Urinary bladder (tissue), 4 donors: ENCODE data around the gene ITPKB. TPM values are rescaled to one million over a fixed set of nuclear protein-coding genes. Genes with fewer than 3 reads are reported as not detected.
"Not testable (repeated sequence)": the region's sequence is repeated elsewhere in the genome, so short reads cannot be mapped to it uniquely, and the experiment has no call there.

Experiments
- DNase-seq: peaks from one replicate; pipeline ENCODE4 v3.0.0-alpha.2; 2015; ENCODE audit errors: extremely low spot score
- H3K27ac ChIP-seq: one replicate; pipeline ENCODE4 v1.5.1; 2013; ENCODE audit warnings: low read depth, mild to moderate bottlenecking, moderate library complexity
- H3K36me3 ChIP-seq: one replicate; pipeline ENCODE4 v1.6.1; 2013; ENCODE audit warnings: mild to moderate bottlenecking, moderate library complexity; ENCODE audit not compliant: insufficient read depth
- H3K4me1 ChIP-seq: one replicate; pipeline ENCODE4 v1.6.1; 2013; ENCODE audit warnings: mild to moderate bottlenecking, moderate library complexity; ENCODE audit not compliant: insufficient read depth
- H3K4me3 ChIP-seq: one replicate; pipeline ENCODE4 v1.5.1; 2013; ENCODE audit warnings: low read depth, low read length
- WGBS: extraction: QIAGEN DNeasy Blood & Tissue Kit; methylation state at CpG from one replicate; pipeline ENCODE4 v1.1.7; 2013; 5-methylcytosine and 5-hydroxymethylcytosine counted together
- polyA plus RNA-seq: library from polyadenylated mRNA; stranded (reverse); fragments of 200-250 nt; gene quantifications from one replicate; pipeline ENCODE4 v1.2.3, GENCODE V29; 2013
- total RNA-seq: library from RNA; depleted of rRNA; stranded (reverse); fragments of >200 nt; gene quantifications from one replicate; pipeline ENCODE4 v1.2.3, GENCODE V29; 2014
- donor health status: healthy with polysubstance abuse.
- donor health status: healthy.

Gene ITPKB
- total and polyA plus RNA-seq, 2 donors, result 21.6 to 62.3 TPM

DNA sequence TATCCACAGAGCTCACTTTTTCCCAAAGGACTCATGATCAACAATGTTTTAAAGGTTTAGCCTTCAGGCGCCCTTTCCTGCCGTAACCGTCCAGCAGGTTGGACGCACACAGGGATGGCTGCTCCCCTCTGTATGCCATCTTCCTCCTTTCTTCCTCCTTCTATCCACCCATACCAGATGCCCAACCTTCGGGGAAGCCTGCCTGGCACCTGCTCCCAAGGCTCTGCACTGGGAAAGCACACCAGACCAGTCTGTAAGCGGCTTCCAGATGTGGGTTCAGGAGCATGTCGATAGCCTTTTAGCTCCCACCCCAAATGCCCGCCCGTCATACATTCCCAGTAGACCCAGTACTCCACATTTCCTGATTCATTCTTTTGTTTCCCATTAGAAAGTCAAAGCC lies 137.6 kb downstream of the ITPKB start:
- H3K27ac ChIP-seq, result no peak overlapping the region
- WGBS, result 97% methylated on average over 9 of the region's 9 CpGs
- no peaks in the 10 kb centered on the region for H3K4me1 ChIP-seq
- H3K36me3 ChIP-seq, result no peaks in the 10 kb centered on the region
- DNase-seq, result no peak
- H3K4me3 ChIP-seq, result no peak overlapping the region

DNA sequence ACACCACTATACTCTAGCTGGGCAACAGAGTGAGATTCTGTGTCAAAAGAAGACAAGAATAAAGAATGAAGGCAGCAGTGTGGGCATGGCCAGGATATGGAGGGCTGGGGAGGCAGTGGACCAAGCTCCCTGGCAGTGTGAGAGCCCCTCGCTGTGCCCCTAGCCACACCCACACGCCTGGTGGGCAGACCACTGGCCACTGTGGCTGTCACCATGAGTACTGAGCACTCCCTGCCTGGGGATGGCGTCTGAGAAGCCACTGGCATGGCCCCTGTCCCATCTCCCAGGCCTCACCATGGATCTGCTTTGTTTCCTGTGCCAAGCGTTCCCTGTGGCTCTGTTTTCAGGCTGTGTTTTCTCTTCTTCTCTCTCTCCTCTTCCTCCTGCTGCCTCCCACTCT lies 138.8 kb downstream of the ITPKB start:
- no peaks in the 10 kb centered on the region for H3K4me1 ChIP-seq
- H3K4me3 ChIP-seq, result no peak overlapping the region
- DNase-seq, result no peak
- H3K27ac ChIP-seq, result no peak overlapping the region
- H3K36me3 ChIP-seq, result no peaks in the 10 kb centered on the region
- WGBS, result 94% methylated on average over 4 of the region's 4 CpGs

DNA sequence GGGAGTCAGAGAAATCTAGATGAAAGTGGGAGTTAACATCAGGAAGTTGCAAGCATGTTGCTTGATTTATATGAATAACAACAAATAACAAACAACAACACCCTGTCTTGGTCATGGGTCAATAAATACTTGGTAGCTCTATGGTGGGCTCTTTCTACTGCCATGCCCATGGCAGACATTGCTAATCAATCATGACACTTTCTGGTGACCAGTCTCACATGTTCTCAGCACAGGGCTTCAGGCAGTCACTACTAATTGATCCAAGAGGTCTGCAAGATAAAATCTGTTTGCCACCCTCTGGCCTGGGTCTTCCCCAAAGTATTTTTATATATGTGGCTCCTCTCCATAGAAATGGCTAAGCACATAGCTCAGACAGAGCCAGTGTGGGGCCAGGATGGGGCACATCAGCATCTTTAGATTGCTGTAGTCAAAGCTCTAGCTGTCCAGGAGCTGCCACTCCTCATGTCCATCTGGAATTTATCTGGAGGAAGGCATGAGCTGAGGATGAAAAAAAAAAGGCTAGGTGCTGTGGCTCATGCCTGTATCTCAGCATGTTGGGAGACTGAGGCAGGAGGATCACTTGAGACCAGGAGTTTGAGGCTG lies 139.3 kb downstream of the ITPKB start:
- Histone ChIP-seq H3K36me3 (no peaks in the 10 kb centered on the region), H3K4me3 (no peak overlapping the region), H3K27ac (no peak overlapping the region), H3K4me1 (no peaks in the 10 kb centered on the region)
- no peak for DNase-seq

DNA sequence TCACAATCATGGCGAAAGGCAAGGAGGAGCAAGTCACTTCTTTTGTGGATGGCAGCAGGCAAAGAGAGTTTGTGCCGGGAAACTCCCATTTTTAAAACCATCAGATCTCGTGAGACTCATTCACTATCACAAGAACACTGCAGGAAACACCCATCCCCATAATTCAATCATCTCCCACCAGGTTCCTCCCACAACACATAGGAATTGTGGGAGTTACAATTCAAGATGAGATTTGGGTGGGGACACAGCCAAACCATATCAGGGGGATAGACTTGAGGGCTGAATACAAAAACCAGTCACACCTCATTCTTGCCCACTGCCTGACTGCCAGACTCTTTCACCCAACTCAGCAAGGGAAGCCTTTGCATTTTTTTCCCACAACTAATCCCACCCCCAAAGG lies 140.1 kb downstream of the ITPKB start:
- DNase-seq, H3K36me3 ChIP-seq, H3K4me1 ChIP-seq, H3K27ac ChIP-seq, H3K4me3 ChIP-seq: not testable (repeated sequence)
- 87% methylated on average over 3 of the region's 3 CpGs for WGBS

DNA sequence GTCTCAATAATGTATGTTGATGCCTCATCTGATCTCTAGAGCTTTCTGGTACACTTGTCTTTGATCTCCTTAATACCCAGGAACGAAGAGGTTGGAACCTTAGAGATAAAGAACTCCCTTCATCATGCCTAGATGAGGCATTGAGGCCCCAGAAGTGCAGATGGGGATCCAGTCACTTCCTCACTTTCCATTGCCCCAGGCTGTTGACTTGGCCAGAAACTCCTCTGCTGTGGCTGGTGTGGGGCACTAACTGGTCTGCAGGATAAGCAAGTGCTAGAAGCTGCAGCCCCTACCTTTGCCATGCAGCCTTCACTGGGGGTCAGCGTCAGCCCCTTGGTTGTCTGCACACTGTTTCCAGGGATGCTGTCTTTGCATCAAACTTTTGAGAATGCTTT lies 140.6 kb downstream of the ITPKB start:
- Histone ChIP-seq H3K36me3 (no peaks in the 10 kb centered on the region), H3K27ac (no peak overlapping the region), H3K4me3 (no peak overlapping the region), H3K4me1 (no peaks in the 10 kb centered on the region)
- WGBS, result 85% methylated on average over 2 of the region's 2 CpGs
- no peak for DNase-seq

DNA sequence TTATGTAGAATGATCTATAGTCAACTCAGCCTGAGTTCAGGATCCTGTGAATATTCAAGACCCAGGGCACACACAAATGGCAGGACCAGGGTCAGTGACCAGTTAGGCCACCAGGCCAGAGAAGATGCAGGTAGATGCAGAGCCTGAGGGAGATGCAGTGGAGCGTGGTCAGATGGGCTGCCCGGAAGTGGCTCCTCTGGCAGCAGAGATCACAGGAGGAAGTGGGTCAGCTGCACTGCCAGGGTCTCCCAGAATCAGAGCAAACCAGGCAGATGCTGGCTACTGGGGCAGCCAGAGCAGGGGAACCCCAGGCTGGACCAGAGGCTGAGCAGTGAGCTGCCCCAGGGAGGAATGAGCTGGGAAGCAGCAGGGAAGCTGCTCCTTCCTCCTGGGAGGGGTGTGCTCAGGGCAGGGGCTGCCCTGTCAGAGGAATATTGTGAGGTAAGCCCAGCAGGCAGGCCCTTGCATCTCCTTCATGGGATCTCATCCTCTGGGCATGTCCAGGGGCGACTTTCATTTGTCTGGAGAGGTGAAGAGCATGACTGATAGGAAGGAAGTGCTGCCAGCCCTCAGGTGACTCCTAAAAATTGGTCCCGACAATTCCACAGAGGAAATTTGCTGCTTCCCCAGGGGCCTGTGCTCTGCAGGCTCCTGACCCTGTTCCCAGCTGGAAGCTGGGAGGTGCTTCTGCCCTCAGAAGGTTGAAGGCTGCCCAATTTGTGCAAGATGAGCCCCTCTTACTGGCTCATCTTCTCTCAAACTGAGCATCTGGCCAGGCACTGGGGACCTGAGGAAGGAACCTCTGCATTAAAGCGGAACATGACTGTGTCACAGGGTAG lies 141.2 kb downstream of the ITPKB start:
- Histone ChIP-seq H3K4me3 (no peak overlapping the region), H3K4me1 (no peaks in the 10 kb centered on the region), H3K36me3 (no peaks in the 10 kb centered on the region), H3K27ac (no peak overlapping the region)
- WGBS, result 87% methylated on average over 5 of the region's 5 CpGs
- DNase-seq, result no peak

DNA sequence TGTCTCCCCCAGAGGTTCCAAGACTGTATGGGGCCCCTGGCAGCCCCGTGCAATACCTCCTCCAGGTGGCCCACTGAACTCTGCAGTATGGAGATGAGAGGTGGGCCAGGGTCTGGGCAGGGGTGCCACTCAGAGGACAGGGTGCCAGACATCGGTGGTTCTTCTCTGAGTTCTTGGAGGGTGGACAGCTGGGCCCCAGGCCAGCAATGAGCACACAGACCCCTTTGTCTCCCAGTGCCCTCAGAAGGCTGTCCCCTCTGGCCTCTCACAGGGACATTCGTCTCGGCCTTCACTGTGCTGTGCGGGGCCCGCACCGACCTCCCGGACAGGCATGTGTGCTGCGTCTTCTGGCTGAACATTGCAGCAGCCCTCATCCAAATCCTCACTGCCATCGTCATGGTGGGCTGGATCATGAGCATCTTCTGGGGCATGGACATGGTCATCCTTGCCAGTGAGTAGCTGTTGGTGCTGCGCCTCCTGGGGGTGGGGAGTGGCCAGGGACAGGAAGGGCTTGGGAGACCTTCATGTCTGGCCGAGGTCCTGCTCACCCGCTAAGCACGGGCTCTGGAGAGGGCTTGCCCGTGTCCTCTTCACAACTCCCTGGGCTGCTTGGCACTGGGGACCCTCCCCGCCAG lies 142.4 kb downstream of the ITPKB start:
- no peak overlapping the region for H3K4me3 ChIP-seq
- 89% methylated on average over 16 of the region's 16 CpGs for WGBS
- H3K27ac ChIP-seq, result no peak overlapping the region
- no peaks in the 10 kb centered on the region for H3K36me3 ChIP-seq
- H3K4me1 ChIP-seq, result no peaks in the 10 kb centered on the region
- DNase-seq, result no peak

DNA sequence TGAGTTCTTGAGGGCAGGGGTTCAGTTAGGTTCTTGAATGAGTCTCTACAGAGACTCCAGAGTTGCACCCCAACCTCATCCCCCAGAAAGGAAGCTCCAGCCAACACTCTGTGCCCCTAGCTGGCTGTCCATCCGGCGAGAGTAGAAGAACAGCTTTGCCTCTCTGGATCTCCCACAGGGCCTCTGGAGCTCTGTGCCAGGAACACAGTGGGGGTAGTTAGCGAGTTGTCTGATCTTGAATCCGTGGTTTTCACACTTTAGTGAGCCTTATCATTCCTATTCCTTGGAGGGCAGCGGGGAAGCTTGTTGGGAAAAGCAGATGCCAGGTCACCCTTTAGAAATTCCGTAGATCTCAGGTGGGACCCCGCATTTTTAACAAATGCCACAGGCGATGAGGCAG lies 145.5 kb downstream of the ITPKB start:
- DNase-seq, result no peak
- 90% methylated on average over 8 of the region's 8 CpGs for whole genome bisulfite sequencing

DNA sequence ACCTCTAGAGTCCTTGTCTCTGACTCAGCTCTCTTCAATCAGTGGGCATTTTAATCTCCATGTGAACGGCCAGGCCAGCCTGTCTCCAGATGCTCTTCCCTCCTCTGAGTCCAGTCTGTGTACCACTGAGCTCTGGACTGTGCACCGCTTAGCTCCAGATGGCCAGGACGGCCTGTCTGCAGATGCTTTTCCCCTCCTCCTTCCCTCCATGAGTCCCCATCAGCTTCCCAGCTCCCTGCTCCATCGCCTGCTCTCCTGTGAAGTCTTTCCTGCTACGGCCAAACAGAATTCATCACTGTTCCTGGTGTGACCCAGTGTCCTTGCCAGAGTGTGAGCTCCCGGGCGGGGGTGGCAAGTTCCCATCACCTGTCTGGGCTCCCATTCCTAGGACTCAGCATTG lies 148.5 kb downstream of the ITPKB start:
- H3K27ac ChIP-seq, result no peak overlapping the region
- WGBS, result 93% methylated on average over 7 of the region's 7 CpGs
- no peak overlapping the region for H3K4me3 ChIP-seq
- no peaks in the 10 kb centered on the region for H3K4me1 ChIP-seq
- no peaks in the 10 kb centered on the region for H3K36me3 ChIP-seq
- DNase-seq, result no peak

More for the DNA sequence above, 145.5 kb downstream of the ITPKB start:
- Histone ChIP-seq H3K36me3 (no peaks in the 10 kb centered on the region), H3K27ac (no peak overlapping the region), H3K4me1 (no peaks in the 10 kb centered on the region), H3K4me3 (no peak overlapping the region)

DNA sequence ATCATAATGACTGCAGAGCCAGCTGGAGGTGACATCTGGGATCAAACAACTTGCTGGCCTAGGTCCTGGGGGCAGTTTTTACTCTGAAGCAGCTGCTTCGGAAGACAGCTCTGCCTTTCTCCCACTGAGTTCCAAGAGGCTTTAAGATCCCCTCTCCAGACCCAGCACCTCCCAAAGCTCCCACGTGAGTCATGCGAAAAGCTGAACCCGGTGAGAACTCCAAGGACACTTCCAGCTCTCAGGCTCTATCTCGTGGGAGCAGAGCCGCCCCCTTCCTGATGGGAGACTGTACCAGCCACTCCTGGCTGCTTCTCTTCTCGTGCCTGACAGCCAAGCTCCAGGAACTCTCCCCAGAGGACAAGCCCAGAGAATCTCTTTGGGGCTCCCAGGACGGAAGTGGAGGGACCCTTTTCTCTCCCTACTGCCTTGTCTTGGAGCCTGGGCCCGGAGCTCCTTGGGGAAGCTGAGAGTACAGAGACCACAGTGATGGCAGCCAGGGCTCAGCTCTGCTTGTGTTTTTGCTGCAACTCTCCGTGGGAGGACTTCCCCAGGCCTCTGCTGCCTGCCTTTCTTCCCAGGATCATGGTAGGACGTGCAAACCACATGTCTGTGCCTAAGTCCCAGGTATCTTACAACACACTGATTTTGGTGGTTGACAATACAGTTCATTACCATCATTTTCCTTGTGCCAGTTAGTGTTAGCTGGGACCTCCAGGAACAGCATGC lies 149.9 kb downstream of the ITPKB start:
- Histone ChIP-seq H3K27ac (no peak overlapping the region), H3K36me3 (no peaks in the 10 kb centered on the region), H3K4me1 (no peaks in the 10 kb centered on the region), H3K4me3 (no peak overlapping the region)
- 56% methylated on average over 11 of the region's 11 CpGs for WGBS
- DNase-seq, result no peak

DNA sequence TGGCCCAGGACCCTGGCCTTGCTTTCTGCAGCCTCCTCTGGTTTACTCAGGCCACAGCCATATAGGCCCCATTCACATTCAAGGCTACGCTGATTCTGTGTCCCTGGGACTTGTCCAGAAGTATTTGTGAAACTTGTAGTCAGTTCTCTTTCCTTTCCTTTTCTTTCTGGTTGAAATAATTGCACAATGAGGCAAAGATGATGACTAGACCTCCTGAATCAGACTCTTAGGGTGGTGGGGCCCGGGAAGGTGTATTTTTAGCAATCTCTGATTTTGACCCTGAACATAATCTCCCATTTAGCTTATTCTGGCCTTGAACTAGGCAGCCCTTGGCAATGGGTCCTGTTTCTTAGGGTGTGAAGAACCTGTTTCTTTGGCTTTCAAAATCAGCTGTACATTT lies 150.6 kb downstream of the ITPKB start:
- no peak overlapping the region for H3K27ac ChIP-seq
- H3K36me3 ChIP-seq, result no peaks in the 10 kb centered on the region
- no peaks in the 10 kb centered on the region for H3K4me1 ChIP-seq
- WGBS, result 88% methylated on average over 2 of the region's 2 CpGs
- no peak for DNase-seq
- no peak overlapping the region for H3K4me3 ChIP-seq

DNA sequence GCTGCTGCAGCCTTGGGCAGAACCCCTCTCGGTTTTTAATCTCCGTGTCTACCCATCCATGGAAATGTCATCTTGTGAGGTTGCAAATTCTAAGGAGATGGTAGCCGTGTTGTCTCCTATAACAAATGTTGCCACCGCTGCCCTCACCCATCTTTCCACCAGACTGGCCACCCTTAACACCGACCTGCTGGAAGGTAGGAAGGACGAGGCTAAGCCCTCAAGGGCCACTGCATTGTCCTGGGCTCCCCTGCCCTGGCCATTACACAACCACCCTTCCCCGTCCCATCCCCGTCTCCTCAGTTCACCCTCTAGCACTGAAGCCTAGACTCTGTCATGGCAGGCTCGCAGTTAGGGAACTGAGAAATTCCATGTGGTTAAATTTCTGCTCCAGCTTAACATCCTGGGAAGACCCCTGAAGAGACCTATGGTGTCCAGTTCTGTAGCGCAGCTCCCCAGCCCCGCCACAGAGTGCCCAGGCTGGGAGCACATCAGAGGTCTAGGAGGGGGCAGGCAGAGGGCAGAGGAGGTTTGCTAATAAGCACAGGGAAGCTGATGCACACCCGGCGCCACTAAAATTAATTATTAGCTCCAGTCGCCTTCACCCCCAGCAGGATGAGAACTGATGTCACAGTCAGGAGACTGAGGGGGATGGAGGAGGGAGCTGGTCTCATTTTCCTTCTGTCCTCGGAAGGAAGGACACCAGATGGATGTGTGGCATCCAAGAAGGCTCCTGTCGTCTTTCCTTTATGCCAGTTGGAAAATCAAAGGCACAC lies 152.2 kb downstream of the ITPKB start:
- Histone ChIP-seq H3K4me3 (no peak overlapping the region), H3K36me3 (no peaks in the 10 kb centered on the region), H3K4me1 (no peaks in the 10 kb centered on the region), H3K27ac (no peak overlapping the region)
- DNase-seq, result no peak
- 85% methylated on average over 16 of the region's 16 CpGs for WGBS

DNA sequence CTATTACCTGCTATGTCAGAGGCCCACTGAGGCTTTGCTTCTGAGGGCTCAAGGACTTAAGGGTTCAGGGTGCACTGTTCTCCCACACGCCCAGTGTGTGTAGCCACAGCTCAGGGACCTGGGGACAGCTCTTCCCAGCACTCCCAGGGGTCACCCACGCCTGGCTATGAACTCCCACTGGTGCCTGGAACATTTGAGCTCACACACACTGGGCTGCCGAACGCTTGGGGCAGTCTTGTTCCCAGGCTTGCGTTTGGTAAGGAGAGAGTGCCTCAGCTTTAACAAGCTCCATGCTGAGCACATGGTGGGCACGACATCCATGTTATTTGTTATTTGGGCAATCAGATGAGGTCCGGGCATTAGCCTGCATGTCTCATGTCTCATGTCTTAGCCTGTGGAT lies 153.0 kb downstream of the ITPKB start:
- 93% methylated on average over 7 of the region's 7 CpGs for WGBS
- no peak overlapping the region for H3K27ac ChIP-seq
- H3K4me1 ChIP-seq, result no peaks in the 10 kb centered on the region
- H3K36me3 ChIP-seq, result no peaks in the 10 kb centered on the region
- no peak for DNase-seq
- no peak overlapping the region for H3K4me3 ChIP-seq
